ENCODE data around the gene LCE2C.
"Not testable (repeated sequence)": the region's sequence is repeated elsewhere in the genome, so short reads cannot be mapped to it uniquely, and the experiment has no call there.

Gene LCE2C

DNA sequence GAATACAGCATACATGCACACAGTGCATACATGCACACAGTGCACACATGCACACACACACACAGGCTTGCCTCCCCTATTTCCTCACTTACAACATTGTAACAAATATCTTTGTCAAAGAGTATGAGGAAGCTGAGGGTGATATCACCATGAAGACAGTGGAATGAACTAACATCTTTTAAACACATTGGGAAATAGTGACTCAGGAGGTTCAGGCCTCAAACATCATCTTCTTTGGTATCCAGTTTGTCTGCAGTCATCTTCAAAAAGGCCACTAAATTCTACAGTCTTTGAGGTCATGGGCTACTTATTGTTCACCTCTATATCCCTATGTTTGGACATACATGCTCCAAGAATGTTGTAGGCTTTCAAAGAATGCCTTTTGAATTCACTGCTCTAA, 8.8 kb downstream of the LCE2C start:
- Histone ChIP-seq H3K27me3 (ENCODE audit: insufficient read depth, low read length) (no peaks in the 10 kb centered on the region), H3K9me2 (ENCODE audit: low read depth, low read length) (no peaks in the 10 kb centered on the region), H3K79me2 (ENCODE audit: insufficient read depth, low read length) (no peaks in the 10 kb centered on the region), H3K27ac (ENCODE audit: low read depth, low read length, poor library complexity, severe bottlenecking) (no peak overlapping the region), H2AFZ (ENCODE audit: low read length) (no peak overlapping the region), H3K4me3 (ENCODE audit: low read depth, low read length, poor library complexity, severe bottlenecking) (no peak overlapping the region), H3K4me2 (ENCODE audit: low read length) (no peak overlapping the region), H3K36me3 (ENCODE audit: insufficient read depth, low read length) (no peaks in the 10 kb centered on the region), H3K9me3 (ENCODE audit: low read length) (no peaks in the 10 kb centered on the region), H4K20me1 (ENCODE audit: insufficient read depth, low read length) (no peaks in the 10 kb centered on the region), H3K4me1 (ENCODE audit: insufficient read depth, low read length, severe bottlenecking) (no peaks in the 10 kb centered on the region), H3K9ac (ENCODE audit: low read length) (no peak overlapping the region), H3F3A (ENCODE audit: insufficient read depth, low read length) (no peaks in the 10 kb centered on the region)
- TF ChIP-seq EZH2 (IDR thresholded peaks at IDR 0.05; ENCODE audit: borderline replicate concordance, low read length) (no peak), CTCF (IDR thresholded peaks at IDR 0.05; ENCODE audit: low read length) (no peak)

DNA sequence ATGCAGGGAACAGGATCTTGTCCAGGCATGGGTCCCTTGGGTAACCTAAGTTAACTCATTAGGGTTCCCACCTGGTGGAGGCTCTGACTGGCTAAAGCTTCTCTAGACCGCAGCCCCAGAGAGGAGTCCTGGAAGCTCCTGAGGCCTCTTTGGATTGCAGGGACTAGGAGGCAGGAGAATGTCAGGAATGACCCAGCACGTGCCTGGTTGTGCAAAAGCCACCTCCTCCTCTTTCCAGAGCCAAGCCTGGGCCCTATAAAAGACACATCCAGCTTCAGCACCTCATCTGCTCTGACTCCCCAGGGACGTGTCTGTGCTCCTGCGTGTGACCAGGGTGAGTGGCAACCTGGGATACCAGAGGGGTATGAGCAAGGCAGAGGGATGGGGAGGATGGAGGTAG, 10.7 kb downstream of the LCE2C start, which contains the start of gene LCE2B:
TSS of gene LCE2B (plus strand) at position 301 of the 400 bp plus-strand sequence. CDS start 721 bp downstream, outside the sequence.
- not testable (repeated sequence) for H3K4me3 ChIP-seq (ENCODE audit: low read depth, low read length, poor library complexity, severe bottlenecking); H4K20me1 ChIP-seq (ENCODE audit: insufficient read depth, low read length); H2AFZ ChIP-seq (ENCODE audit: low read length); H3K36me3 ChIP-seq (ENCODE audit: insufficient read depth, low read length); H3K9ac ChIP-seq (ENCODE audit: low read length); H3K4me1 ChIP-seq (ENCODE audit: insufficient read depth, low read length, severe bottlenecking); H3F3A ChIP-seq (ENCODE audit: insufficient read depth, low read length); H3K4me2 ChIP-seq (ENCODE audit: low read length); H3K79me2 ChIP-seq (ENCODE audit: insufficient read depth, low read length); H3K27ac ChIP-seq (ENCODE audit: low read depth, low read length, poor library complexity, severe bottlenecking); H3K27me3 ChIP-seq (ENCODE audit: insufficient read depth, low read length); H3K9me3 ChIP-seq (ENCODE audit: low read length); H3K9me2 ChIP-seq (ENCODE audit: low read depth, low read length)

DNA sequence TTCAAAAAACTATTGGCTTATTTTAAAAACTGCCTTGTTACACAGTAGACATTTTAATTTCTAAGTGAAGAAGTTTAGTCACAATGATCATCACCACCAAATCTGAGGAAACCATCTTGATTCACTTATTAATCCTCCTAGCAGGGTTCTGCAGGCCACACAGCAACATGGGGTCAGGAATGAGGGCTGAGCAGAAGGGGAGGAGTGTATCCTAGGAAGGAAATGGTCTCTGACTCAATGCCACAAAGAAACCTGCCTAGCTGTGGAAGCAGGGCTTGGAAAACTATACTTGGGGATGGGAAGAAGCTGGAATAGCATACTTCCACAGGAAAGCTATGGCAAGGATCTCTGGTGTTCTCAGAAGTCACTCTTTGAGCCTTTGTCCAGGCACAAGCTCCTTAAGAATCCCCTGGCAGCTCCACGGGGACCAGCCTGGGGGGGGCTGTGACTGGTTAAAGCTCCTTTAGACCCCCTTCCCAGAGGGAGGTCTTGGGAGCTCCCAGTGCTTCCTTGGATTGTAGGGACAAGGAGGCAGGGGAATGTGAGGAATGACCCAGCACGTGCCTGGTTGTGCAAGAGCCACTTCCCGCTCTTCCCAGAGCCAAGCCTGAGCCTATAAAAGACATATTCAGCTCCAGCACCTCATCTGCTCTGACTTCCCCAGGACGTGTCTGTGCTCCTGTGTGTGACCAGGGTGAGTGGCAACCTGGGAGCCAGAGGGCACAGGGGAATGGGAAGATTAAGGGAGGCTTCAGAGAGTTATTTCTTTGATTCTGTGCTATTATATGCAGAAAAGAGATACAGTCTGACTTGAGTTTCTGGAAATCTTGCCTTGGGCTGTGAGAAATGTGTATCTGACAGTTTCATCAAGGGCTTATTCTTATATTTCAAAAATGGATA, 22.9 kb downstream of the LCE2C start, which contains the start of gene LCE2A:
TSS of gene LCE2A (plus strand) at position 645 of the 900 bp plus-strand sequence. CDS start 557 bp downstream, outside the sequence.
- no peaks in the 10 kb centered on the region for H3K9me2 ChIP-seq (ENCODE audit: low read depth, low read length)
- no peak for TF ChIP-seq EZH2 (IDR thresholded peaks at IDR 0.05; ENCODE audit: borderline replicate concordance, low read length)
- no peak for TF ChIP-seq CTCF (IDR thresholded peaks at IDR 0.05; ENCODE audit: low read length)
- H4K20me1 ChIP-seq (ENCODE audit: insufficient read depth, low read length) = no peaks in the 10 kb centered on the region
- no peak within 1 kb of the TSS for H3K4me2 ChIP-seq (ENCODE audit: low read length)
- no peaks in the 10 kb centered on the region for H3K9me3 ChIP-seq (ENCODE audit: low read length)
- H2AFZ ChIP-seq (ENCODE audit: low read length) = no peak within 1 kb of the TSS
- H3F3A ChIP-seq (ENCODE audit: insufficient read depth, low read length) = no peaks in the 10 kb centered on the region
- H3K79me2 ChIP-seq (ENCODE audit: insufficient read depth, low read length) = no peaks in the 10 kb centered on the region
- H3K27ac ChIP-seq (ENCODE audit: low read depth, low read length, poor library complexity, severe bottlenecking) = no peak within 1 kb of the TSS
- no peaks in the 10 kb centered on the region for H3K27me3 ChIP-seq (ENCODE audit: insufficient read depth, low read length)
- no peaks in the 10 kb centered on the region for H3K4me1 ChIP-seq (ENCODE audit: insufficient read depth, low read length, severe bottlenecking)
- no peak within 1 kb of the TSS for H3K4me3 ChIP-seq (ENCODE audit: low read depth, low read length, poor library complexity, severe bottlenecking)
- H3K9ac ChIP-seq (ENCODE audit: low read length) = no peak within 1 kb of the TSS
- H3K36me3 ChIP-seq (ENCODE audit: insufficient read depth, low read length) = no peaks in the 10 kb centered on the region

Data from OCI-LY1 (cell line).